ENCODE measurements around the gene NFAM1.

DNA sequence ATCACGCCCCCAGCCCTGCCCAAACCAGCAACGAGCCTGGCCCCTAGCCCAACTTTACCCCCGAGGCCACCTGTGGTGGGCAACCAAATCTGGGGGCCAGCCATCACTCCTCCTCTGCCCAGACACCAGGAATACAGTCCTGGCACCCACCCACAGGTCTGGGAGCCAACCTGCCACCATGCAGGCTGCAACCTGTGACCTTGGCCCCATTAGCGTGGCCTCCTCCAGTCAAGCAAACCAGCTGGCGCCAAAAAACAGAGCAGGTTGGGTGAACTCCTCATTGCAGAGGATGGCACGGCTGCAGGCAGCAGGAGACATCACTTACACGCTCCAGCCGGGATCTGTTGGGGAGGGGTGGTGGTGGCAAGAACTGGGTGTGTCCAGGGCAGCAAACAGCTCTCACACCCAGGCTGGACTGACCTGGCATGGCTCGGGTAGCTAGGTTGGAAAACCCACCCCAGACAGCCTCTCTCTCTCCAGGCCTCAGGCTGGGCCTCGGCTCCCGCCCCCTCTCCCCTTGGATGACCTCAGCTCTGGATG lies 96.3 kb downstream of the NFAM1 start:
- TF ChIP-seq CTCF (IDR thresholded peaks at IDR 0.05), result no peak
- TF ChIP-seq POLR2A (IDR thresholded peaks at IDR 0.05), result no peak
- no peak for TF ChIP-seq POLR2AphosphoS5 (IDR thresholded peaks at IDR 0.05)
- TF ChIP-seq EP300 (IDR thresholded peaks at IDR 0.05), result no peak
